Liver (tissue), 9 donors: ENCODE measurements around the gene SLC16A6. TPM values are rescaled to one million over a fixed set of nuclear protein-coding genes. Genes with fewer than 3 reads are reported as not detected.

ENCODE experiments used
- DNase-seq: peaks from one replicate; pipeline ENCODE4 v3.0.0-alpha.2; 2017; ENCODE audit warnings: low spot score
- H3K27ac ChIP-seq, 2 donors: one replicate each; pipeline ENCODE4 v1.7.0; 2013; ENCODE audit warnings: inconsistent platforms in 2 of 2, low read length in 2 of 2, control low read depth in 1 of 2, low read depth in 1 of 2, mild to moderate bottlenecking in 1 of 2
- H3K27me3 ChIP-seq, 4 donors: one replicate each; pipeline versions ENCODE4 v1.6.1 to v1.7.0; 2013; ENCODE audit warnings: low read length in 3 of 4, inconsistent platforms in 1 of 4, mild to moderate bottlenecking in 1 of 4, moderate library complexity in 1 of 4; ENCODE audit not compliant: control insufficient read depth in 4 of 4, insufficient read depth in 4 of 4
- H3K36me3 ChIP-seq, 4 donors: one replicate each; pipeline versions ENCODE4 v1.6.1 to v1.7.0; 2013; ENCODE audit warnings: low read length in 3 of 4, mild to moderate bottlenecking in 3 of 4, low read depth in 1 of 4, moderate library complexity in 1 of 4; ENCODE audit not compliant: control insufficient read depth in 4 of 4, insufficient read depth in 3 of 4
- H3K4me1 ChIP-seq, 4 donors: one replicate each; pipeline versions ENCODE4 v1.6.1 to v1.7.0; 2013; ENCODE audit warnings: low read length in 3 of 4, mild to moderate bottlenecking in 3 of 4, moderate library complexity in 1 of 4; ENCODE audit not compliant: control insufficient read depth in 4 of 4, insufficient read depth in 4 of 4
- H3K4me3 ChIP-seq, 3 donors: one replicate each; pipeline versions ENCODE4 v1.6.1 to v1.7.0; 2013; ENCODE audit warnings: low read length in 3 of 3, control low read depth in 1 of 3, low read depth in 1 of 3, mild to moderate bottlenecking in 1 of 3
- H3K9ac ChIP-seq, 2 donors: one replicate each; pipeline ENCODE4 v1.7.0; 2013; ENCODE audit warnings: low read length in 2 of 2, mild to moderate bottlenecking in 2 of 2, moderate library complexity in 2 of 2, control low read depth in 1 of 2, low read depth in 1 of 2
- H3K9me3 ChIP-seq, 4 donors: one replicate each; pipeline versions ENCODE4 v1.6.1 to v1.7.0; 2013; ENCODE audit warnings: low read length in 3 of 4; ENCODE audit not compliant: control insufficient read depth in 4 of 4
- CTCF ChIP-seq: fragments of 150-350 bp; IDR thresholded peaks from 2 replicates; pipeline ENCODE4 v1.5.1; 2017; ENCODE audit warnings: improper control_type of control experiment, low read depth, low read length; ENCODE audit not compliant: missing input control
- EGR1 ChIP-seq, 2 donors: IDR thresholded peaks; 2 replicates each; pipeline ENCODE4 v1.6.1; 2016 to 2018; ENCODE audit warnings: antibody characterized with exemption in 2 of 2, low read depth in 2 of 2
- FOXA1 ChIP-seq: IDR thresholded peaks from 2 replicates; pipeline ENCODE4 v1.6.1; 2016; ENCODE audit warnings: antibody characterized with exemption
- FOXA2 ChIP-seq: IDR thresholded peaks from 2 replicates; pipeline ENCODE4 v1.6.1; 2016; ENCODE audit warnings: antibody characterized with exemption
- GABPA ChIP-seq, 2 donors: IDR thresholded peaks in 1 of 2; conservative IDR thresholded peaks in 1 of 2; 2 replicates each; pipeline ENCODE4 v1.6.1; 2016; ENCODE audit warnings: antibody characterized with exemption in 2 of 2, mild to moderate bottlenecking in 1 of 2, moderate library complexity in 1 of 2
- HNF4A ChIP-seq, 2 donors: conservative IDR thresholded peaks; 2 replicates each; pipeline ENCODE4 v1.6.1; 2016; ENCODE audit warnings: antibody characterized with exemption in 2 of 2, mild to moderate bottlenecking in 2 of 2
- HNF4G ChIP-seq: IDR thresholded peaks from 2 replicates; pipeline ENCODE4 v1.6.1; 2016; ENCODE audit warnings: antibody characterized with exemption
- JUND ChIP-seq, 2 donors: IDR thresholded peaks; 2 replicates each; pipeline ENCODE4 v1.6.1; 2016; ENCODE audit warnings: antibody characterized with exemption in 2 of 2
- NR2F2 ChIP-seq: IDR thresholded peaks from 2 replicates; pipeline ENCODE4 v1.6.1; 2016; ENCODE audit warnings: antibody characterized with exemption
- RAD21 ChIP-seq, 2 donors: IDR thresholded peaks; 2 replicates each; pipeline ENCODE4 v1.6.1; 2016; ENCODE audit warnings: antibody characterized with exemption in 2 of 2, mild to moderate bottlenecking in 2 of 2
- RXRA ChIP-seq, 2 donors: IDR thresholded peaks; 2 replicates each; pipeline ENCODE4 v1.6.1; 2017 to 2018; ENCODE audit warnings: antibody characterized with exemption in 2 of 2, mild to moderate bottlenecking in 1 of 2
- SP1 ChIP-seq: IDR thresholded peaks from 2 replicates; pipeline ENCODE4 v1.6.1; 2018; ENCODE audit warnings: antibody characterized with exemption, mild to moderate bottlenecking
- TAF1 ChIP-seq: conservative IDR thresholded peaks from 2 replicates; pipeline ENCODE4 v1.6.1; 2016; ENCODE audit warnings: antibody characterized with exemption, mild to moderate bottlenecking
- YY1 ChIP-seq: IDR thresholded peaks from 2 replicates; pipeline ENCODE4 v1.6.1; 2016; ENCODE audit warnings: antibody characterized with exemption, mild to moderate bottlenecking
- WGBS: extraction: QIAGEN DNeasy Blood & Tissue Kit; methylation state at CpG from one replicate; pipeline ENCODE4 v1.1.7; 2013; 5-methylcytosine and 5-hydroxymethylcytosine counted together
- polyA plus RNA-seq, 2 donors: library from polyadenylated mRNA; stranded (reverse) in 1 of 2; unstranded in 1 of 2; fragments of 200-250 nt in 1 of 2; fragments of >200 nt in 1 of 2; fragmentation: Nextera tagmentation in 1 of 2; extraction: Ambion mirVana in 1 of 2; gene quantifications; one replicate each; pipeline versions ENCODE4 v1.2.1 to v1.2.3, GENCODE V29; 2013 to 2015
- total RNA-seq, 2 donors: library from RNA; depleted of rRNA; stranded (reverse); fragments of >200 nt; gene quantifications; one replicate each; pipeline ENCODE4 v1.2.3, GENCODE V29; 2014
- TF ChIP-seq, protein P1 (sequence below): IDR thresholded peaks from 2 replicates; pipeline ENCODE4 v1.6.1; 2016; ENCODE audit warnings: antibody characterized with exemption
- TF ChIP-seq, protein P2 (sequence below): IDR thresholded peaks from 2 replicates; pipeline ENCODE4 v1.6.1; 2016; ENCODE audit warnings: antibody characterized with exemption
- TF ChIP-seq, protein P3 (sequence below): IDR thresholded peaks from 2 replicates; pipeline ENCODE4 v1.6.1; 2016; ENCODE audit warnings: antibody characterized with exemption
- TF ChIP-seq, protein P4 (sequence below): IDR thresholded peaks from 2 replicates; pipeline ENCODE4 v1.6.1; 2016; ENCODE audit warnings: antibody characterized with exemption, mild to moderate bottlenecking
- donor health status: healthy.
- donor health status: healthy.
- donor health status: healthy.
- donor health status: healthy.
- donor health status: healthy.

Gene SLC16A6
- total and polyA plus RNA-seq, 4 donors, result 0.11 to 0.92 (median 0.59) TPM

- Histone ChIP-seq H3K27ac (peak within 1 kb of the TSS; percentile 84 to 88), H3K4me1 (peaks cover 0 to 19% (median 7%) of the 10 kb centered on the region in 4 donors), H3K36me3 (peaks cover 0 to 4% (median 3%) of the 10 kb centered on the region in 4 donors), H3K9me3 (no peaks in the 10 kb centered on the region), H3K4me3 (peak within 1 kb of the TSS; percentile 75 to 95 (median 76)), H3K9ac (peak within 1 kb of the TSS; percentile 75 to 94), H3K27me3 (no peaks in the 10 kb centered on the region)
- DNase-seq, result peak; percentile 99
- no peak for TF ChIP-seq HNF4G
- TF ChIP-seq, protein P1, sequence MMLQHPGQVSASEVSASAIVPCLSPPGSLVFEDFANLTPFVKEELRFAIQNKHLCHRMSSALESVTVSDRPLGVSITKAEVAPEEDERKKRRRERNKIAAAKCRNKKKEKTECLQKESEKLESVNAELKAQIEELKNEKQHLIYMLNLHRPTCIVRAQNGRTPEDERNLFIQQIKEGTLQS, result no peak
- TF ChIP-seq, protein P2, sequence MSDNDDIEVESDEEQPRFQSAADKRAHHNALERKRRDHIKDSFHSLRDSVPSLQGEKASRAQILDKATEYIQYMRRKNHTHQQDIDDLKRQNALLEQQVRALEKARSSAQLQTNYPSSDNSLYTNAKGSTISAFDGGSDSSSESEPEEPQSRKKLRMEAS, result no peak
- no peak for TF ChIP-seq JUND (IDR thresholded peaks at IDR 0.05)
- TF ChIP-seq, protein P3, sequence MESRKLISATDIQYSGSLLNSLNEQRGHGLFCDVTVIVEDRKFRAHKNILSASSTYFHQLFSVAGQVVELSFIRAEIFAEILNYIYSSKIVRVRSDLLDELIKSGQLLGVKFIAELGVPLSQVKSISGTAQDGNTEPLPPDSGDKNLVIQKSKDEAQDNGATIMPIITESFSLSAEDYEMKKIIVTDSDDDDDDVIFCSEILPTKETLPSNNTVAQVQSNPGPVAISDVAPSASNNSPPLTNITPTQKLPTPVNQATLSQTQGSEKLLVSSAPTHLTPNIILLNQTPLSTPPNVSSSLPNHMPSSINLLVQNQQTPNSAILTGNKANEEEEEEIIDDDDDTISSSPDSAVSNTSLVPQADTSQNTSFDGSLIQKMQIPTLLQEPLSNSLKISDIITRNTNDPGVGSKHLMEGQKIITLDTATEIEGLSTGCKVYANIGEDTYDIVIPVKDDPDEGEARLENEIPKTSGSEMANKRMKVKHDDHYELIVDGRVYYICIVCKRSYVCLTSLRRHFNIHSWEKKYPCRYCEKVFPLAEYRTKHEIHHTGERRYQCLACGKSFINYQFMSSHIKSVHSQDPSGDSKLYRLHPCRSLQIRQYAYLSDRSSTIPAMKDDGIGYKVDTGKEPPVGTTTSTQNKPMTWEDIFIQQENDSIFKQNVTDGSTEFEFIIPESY, result no peak
- TF ChIP-seq NR2F2, result no peak
- TF ChIP-seq EGR1 (IDR thresholded peaks at IDR 0.05; ENCODE audit: low read depth in 2 of 2), result peak; percentile 82 to 88
- peak; percentile 81 for TF ChIP-seq TAF1
- TF ChIP-seq, protein P4, sequence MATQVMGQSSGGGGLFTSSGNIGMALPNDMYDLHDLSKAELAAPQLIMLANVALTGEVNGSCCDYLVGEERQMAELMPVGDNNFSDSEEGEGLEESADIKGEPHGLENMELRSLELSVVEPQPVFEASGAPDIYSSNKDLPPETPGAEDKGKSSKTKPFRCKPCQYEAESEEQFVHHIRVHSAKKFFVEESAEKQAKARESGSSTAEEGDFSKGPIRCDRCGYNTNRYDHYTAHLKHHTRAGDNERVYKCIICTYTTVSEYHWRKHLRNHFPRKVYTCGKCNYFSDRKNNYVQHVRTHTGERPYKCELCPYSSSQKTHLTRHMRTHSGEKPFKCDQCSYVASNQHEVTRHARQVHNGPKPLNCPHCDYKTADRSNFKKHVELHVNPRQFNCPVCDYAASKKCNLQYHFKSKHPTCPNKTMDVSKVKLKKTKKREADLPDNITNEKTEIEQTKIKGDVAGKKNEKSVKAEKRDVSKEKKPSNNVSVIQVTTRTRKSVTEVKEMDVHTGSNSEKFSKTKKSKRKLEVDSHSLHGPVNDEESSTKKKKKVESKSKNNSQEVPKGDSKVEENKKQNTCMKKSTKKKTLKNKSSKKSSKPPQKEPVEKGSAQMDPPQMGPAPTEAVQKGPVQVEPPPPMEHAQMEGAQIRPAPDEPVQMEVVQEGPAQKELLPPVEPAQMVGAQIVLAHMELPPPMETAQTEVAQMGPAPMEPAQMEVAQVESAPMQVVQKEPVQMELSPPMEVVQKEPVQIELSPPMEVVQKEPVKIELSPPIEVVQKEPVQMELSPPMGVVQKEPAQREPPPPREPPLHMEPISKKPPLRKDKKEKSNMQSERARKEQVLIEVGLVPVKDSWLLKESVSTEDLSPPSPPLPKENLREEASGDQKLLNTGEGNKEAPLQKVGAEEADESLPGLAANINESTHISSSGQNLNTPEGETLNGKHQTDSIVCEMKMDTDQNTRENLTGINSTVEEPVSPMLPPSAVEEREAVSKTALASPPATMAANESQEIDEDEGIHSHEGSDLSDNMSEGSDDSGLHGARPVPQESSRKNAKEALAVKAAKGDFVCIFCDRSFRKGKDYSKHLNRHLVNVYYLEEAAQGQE, result peak; percentile 54
- TF ChIP-seq FOXA1, result no peak
- peak in 1 of 2 donors; percentile 23 for TF ChIP-seq RXRA (IDR thresholded peaks at IDR 0.05)
- peak; percentile 57 for TF ChIP-seq YY1
- no peak for TF ChIP-seq GABPA (IDR thresholded peaks at IDR 0.05 in 1 of 2, conservative IDR thresholded peaks at IDR 0.05 in 1 of 2)
- peak in 1 of 2 donors; percentile 7 for TF ChIP-seq RAD21 (IDR thresholded peaks at IDR 0.05)
- TF ChIP-seq CTCF, result no peak
- TF ChIP-seq HNF4A (conservative IDR thresholded peaks at IDR 0.05), result no peak
- peak; percentile 38 for TF ChIP-seq SP1
- no peak for TF ChIP-seq FOXA2
- under 1% methylated on average over 97 of the region's 97 CpGs for WGBS
These were observed 43.3 kb downstream of the SLC16A6 start, which contains the start of gene AMZ2 for GRCh38 chr17:68247445-68248198. AMZ2 (plus strand) TSS chr17:68248043; CDS start chr17:68250188, 2,145 bp downstream.
